ENCODE data around the gene CDKN2B. TPM values are rescaled to one million over a fixed set of nuclear protein-coding genes. Genes with fewer than 3 reads are reported as not detected.
A peak's percentile ranks its signal among the peaks of the same experiment; 100 is the strongest.

The CDKN2B gene
- total and polyA plus RNA-seq, 2 of the 4 experiments (the other 2 are of a cell fraction), result 3.6 to 8.2 TPM

DNA sequence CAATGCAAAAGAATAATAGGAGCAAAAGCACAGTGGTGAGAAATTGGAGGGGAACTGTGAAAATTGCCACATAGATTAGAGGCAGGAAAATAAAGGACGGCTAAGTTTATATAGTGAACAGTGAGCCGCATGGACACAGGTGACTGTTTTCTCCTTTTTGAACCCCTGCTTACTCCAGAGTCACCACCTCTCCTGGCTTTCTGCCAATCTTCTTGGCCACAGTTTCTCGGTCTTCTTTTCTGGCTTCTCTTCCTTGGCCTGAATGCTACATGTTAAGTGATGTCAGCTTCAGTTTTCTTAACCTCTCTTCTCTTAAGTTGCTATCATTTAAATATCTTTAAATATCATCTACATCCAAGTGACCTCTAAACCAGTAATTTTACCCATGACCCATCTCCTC, 47.3 kb upstream of the CDKN2B start:
- ChIA-PET POLR2A (ENCODE audit: unreplicated experiment) (no interaction called here), CTCF (no interaction called here)
- no peaks in the 10 kb centered on the region for H3K9me3 ChIP-seq (ENCODE audit: control insufficient read depth, insufficient read depth, low read length)
- TF ChIP-seq, protein P1, sequence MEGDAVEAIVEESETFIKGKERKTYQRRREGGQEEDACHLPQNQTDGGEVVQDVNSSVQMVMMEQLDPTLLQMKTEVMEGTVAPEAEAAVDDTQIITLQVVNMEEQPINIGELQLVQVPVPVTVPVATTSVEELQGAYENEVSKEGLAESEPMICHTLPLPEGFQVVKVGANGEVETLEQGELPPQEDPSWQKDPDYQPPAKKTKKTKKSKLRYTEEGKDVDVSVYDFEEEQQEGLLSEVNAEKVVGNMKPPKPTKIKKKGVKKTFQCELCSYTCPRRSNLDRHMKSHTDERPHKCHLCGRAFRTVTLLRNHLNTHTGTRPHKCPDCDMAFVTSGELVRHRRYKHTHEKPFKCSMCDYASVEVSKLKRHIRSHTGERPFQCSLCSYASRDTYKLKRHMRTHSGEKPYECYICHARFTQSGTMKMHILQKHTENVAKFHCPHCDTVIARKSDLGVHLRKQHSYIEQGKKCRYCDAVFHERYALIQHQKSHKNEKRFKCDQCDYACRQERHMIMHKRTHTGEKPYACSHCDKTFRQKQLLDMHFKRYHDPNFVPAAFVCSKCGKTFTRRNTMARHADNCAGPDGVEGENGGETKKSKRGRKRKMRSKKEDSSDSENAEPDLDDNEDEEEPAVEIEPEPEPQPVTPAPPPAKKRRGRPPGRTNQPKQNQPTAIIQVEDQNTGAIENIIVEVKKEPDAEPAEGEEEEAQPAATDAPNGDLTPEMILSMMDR (conservative IDR thresholded peaks at IDR 0.05; ENCODE audit: low read depth, low read length), result no peak
- TF ChIP-seq CHD1 (IDR thresholded peaks at IDR 0.05; ENCODE audit: low read depth, low read length) (no peak), BHLHE40 (IDR thresholded peaks at IDR 0.05; ENCODE audit: low read depth, low read length) (no peak), RFX5 (IDR thresholded peaks at IDR 0.05; ENCODE audit: low read depth, low read length) (no peak), MAZ (IDR thresholded peaks at IDR 0.05; ENCODE audit: borderline replicate concordance, low read depth, low read length) (no peak), MAFK (IDR thresholded peaks at IDR 0.05; ENCODE audit: low read depth, low read length) (no peak), SMC3 (IDR thresholded peaks at IDR 0.05; ENCODE audit: low read depth, low read length) (no peak), FOS (IDR thresholded peaks at IDR 0.05; ENCODE audit: low read depth, low read length) (no peak), USF2 (IDR thresholded peaks at IDR 0.05; ENCODE audit: low read depth, low read length) (no peak), POLR2A (IDR thresholded peaks at IDR 0.05; ENCODE audit: low read depth, low read length) (no peak), RAD21 (IDR thresholded peaks at IDR 0.05; ENCODE audit: low read length) (no peak), CEBPB (IDR thresholded peaks at IDR 0.05; ENCODE audit: low read depth, low read length) (no peak), MXI1 (IDR thresholded peaks at IDR 0.05; ENCODE audit: borderline replicate concordance, low read depth, low read length) (no peak), RCOR1 (IDR thresholded peaks at IDR 0.05; ENCODE audit: insufficient replicate concordance, low read length) (no peak), NFE2L2 (IDR thresholded peaks at IDR 0.05; ENCODE audit: low read depth, low read length) (no peak)
- TF ChIP-seq, protein P2, sequence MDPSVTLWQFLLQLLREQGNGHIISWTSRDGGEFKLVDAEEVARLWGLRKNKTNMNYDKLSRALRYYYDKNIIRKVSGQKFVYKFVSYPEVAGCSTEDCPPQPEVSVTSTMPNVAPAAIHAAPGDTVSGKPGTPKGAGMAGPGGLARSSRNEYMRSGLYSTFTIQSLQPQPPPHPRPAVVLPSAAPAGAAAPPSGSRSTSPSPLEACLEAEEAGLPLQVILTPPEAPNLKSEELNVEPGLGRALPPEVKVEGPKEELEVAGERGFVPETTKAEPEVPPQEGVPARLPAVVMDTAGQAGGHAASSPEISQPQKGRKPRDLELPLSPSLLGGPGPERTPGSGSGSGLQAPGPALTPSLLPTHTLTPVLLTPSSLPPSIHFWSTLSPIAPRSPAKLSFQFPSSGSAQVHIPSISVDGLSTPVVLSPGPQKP (IDR thresholded peaks at IDR 0.05; ENCODE audit: borderline replicate concordance, low read depth, low read length), result no peak
- no peak overlapping the region for H3K23ac ChIP-seq (ENCODE audit: low read depth, low read length)
- H3K4me3 ChIP-seq (ENCODE audit: insufficient read depth, low read depth, low read length), result no peak overlapping the region
- WGBS, 2 experiments (ENCODE audit: extremely low coverage in 2 of 2, insufficient read length in 1 of 2), result no CpG with 5 or more reads among the region's 3 CpGs
- H2BK20ac ChIP-seq (ENCODE audit: low read depth, low read length), result no peak overlapping the region
- H3K36me3 ChIP-seq (ENCODE audit: control insufficient read depth, insufficient read depth, low read length), result no peaks in the 10 kb centered on the region
- H3K9me1 ChIP-seq (ENCODE audit: insufficient read depth, low read length), result peaks cover 3% of the 10 kb centered on the region; the same call in 1 of the 2 replicates
- no TSS peak for BruUV-seq (replicated peaks)
- intact Hi-C loops (cut with micrococcal nuclease) (no loop called here), in situ Hi-C loops (cut with MboI; ENCODE audit: low sequenced_read_pairs) (no loop called here), dilution Hi-C loops (cut with HindIII; ENCODE audit: low sequenced_read_pairs, unreplicated experiment) (no loop called here)
- no peak overlapping the region for H3K9ac ChIP-seq (ENCODE audit: low read depth, low read length)
- no peak overlapping the region for H3K27ac ChIP-seq (ENCODE audit: insufficient read depth, low read length)
- H3K56ac ChIP-seq (ENCODE audit: extremely low read depth, insufficient read depth, low read length), result no peak overlapping the region
- no peaks in the 10 kb centered on the region; the same call in 1 of the 2 replicates for H3K4me1 ChIP-seq (ENCODE audit: control insufficient read depth, insufficient read depth, low read length)
- ATAC-seq (ENCODE audit: low read depth) (no peak), DNase-seq (no peak)
- no peak overlapping the region for H3K14ac ChIP-seq (replicated peaks; ENCODE audit: low read depth, low read length)
- no peak overlapping the region for H2BK5ac ChIP-seq (ENCODE audit: low read depth, low read length, poor library complexity, severe bottlenecking)
- no peak overlapping the region for H4K5ac ChIP-seq (ENCODE audit: low read depth, low read length)
- peak overlapping the region; percentile 15 for H2AK9ac ChIP-seq (replicated peaks; ENCODE audit: low read depth, low read length, poor library complexity)
- H3K79me1 ChIP-seq (ENCODE audit: low read depth in 1 of 2, low read length in 2 of 2), result no peaks in the 10 kb centered on the region
- H3K18ac ChIP-seq (ENCODE audit: low read depth, low read length), result no peak overlapping the region
- no peak overlapping the region for H3K4ac ChIP-seq (ENCODE audit: low read depth, low read length)
- H4K91ac ChIP-seq (ENCODE audit: insufficient read depth, low read depth, low read length), result no peak overlapping the region
- H2BK120ac ChIP-seq (ENCODE audit: low read depth, low read length), result no peak overlapping the region; the same call in 1 of the 2 replicates
- H2AFZ ChIP-seq (replicated peaks; ENCODE audit: low read length, poor library complexity), result no peak overlapping the region
- H3K4me2 ChIP-seq (ENCODE audit: low read depth, low read length), result no peak overlapping the region
- H2AK5ac ChIP-seq (ENCODE audit: low read depth, low read length), result no peak overlapping the region
- no peak overlapping the region for H2BK15ac ChIP-seq (ENCODE audit: low read depth, low read length)
- peaks cover 3% of the 10 kb centered on the region; the same call in 1 of the 2 replicates for H4K20me1 ChIP-seq (ENCODE audit: insufficient read depth, low read length)
- H4K8ac ChIP-seq (ENCODE audit: low read depth in 2 of 2, low read length in 2 of 2), result no peak overlapping the region
- H3K27me3 ChIP-seq (ENCODE audit: control insufficient read depth, insufficient read depth, low read length), result no peaks in the 10 kb centered on the region

Data from IMR-90 (cell line).